HG03575 (cell line): Measurements from ENCODE around the gene BORCS6.

Experiments
- ATAC-seq: cut with Tn5 transposase; IDR thresholded peaks from one replicate; pipeline ENCODE4 v1.9.1; 2021; ENCODE audit not compliant: unreplicated experiment, insufficient number of reproducible peaks, low FRiP score; ENCODE audit errors: extremely low read depth

Gene BORCS6

DNA sequence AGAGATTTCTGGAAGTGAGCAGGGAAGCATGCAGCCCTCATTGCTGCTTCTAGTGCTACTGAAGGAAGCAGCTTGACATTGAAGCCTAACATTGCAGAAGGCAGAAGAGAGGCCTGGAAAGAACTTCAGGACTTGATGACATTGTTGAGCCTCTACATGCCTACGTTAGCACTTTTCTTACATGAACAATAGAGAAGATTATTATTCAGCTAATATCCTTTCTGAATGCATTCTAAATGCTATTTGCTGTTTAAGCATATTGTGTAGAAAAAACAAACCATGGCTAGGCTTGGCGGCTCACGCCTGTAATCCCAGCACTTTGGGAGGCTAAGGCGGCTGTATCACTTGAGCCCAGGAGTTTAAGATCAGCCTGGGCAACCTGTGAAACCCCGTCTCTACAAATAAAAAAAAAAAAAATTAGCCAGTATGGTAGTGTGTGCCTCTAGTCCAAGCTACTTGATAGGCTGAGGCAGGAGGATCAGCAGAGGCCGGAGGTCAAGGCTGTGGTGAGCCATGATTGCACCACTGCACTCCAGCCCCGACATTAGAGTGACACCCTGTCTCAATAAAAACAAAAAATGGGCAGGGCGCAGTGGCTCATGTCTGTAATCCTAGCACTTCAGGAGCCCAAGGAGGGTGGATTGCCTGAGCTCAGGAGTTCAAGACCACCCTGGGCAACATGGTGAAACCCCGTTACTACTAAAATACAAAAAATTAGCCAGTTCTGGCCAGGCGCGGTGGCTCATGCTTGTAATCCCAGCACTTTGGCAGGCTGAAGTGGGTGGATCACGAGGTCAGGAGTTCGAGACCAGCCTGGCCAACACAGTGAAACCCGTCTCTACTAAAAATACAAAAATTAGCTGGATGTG is 22.6 kb upstream of the BORCS6 start:
- no peak for ATAC-seq

GRCh38 chr17:8210761-8211458 is 20.9 kb upstream of the BORCS6 start:
- ATAC-seq, result no peak

GRCh38 chr17:8209907-8210760 is 20.2 kb upstream of the BORCS6 start, which contains the start of gene AURKB:
TSS of gene AURKB (minus strand) at chr17:8210575. CDS start at chr17:8210224, 351 bp downstream.
- no peak for ATAC-seq

DNA sequence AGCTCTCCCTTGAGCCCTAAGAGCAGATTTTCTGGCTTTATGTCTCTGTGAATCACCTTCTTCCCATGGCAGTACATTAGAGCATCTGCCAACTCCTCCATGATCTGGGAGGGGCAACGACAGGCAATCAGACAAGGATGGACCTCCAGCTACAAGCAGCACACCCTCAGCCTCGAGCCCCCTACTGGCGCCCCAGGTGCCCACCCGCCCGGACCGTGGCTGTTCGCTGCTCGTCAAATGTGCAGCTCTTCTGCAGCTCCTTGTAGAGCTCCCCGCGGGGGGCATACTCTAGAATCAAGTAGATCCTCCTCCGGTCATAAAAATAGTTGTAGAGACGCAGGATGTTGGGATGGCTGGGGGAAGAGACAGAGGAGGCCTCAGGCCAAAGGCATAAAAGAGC is 16.6 kb upstream of the BORCS6 start:
- no peak for ATAC-seq

- ATAC-seq, result no peak
Measured at GRCh38 chr17:8204761-8205555, 15.0 kb upstream of the BORCS6 start.

DNA sequence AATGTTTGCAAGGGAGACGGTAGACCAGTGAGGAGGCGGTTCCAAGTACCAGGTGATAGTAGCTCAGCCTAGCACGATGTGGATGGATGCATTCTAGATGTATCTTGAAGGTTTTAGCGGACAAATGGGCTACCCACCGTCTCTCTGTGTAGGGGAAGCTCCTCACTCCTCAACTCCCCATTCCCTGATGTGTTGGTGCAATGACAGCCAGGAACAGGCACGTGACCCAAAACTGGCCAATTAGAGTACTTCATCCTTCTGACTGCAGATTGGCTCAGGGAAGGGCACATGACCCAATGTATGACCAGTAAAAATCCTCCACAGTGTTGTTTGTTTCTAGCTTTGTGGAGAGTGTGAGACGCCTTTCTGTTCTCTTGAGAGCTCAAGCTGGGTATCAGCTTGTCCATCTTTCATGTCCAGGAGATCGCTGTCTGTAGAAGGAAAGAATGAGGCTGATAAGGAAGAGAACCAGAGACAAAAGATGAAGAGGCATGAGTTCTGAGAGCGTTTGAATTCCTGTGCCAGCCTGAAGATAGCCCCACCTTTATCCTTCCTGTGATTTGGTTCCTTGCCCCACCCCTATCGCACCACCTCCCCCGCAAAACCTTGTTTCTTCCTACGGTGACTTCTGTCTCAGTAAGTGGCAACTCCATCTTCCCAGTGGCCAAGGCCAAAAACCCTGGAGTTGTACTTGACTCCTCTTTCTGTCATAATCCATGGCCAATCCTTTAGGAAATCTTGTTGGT is 2.3 kb upstream of the BORCS6 start:
- ATAC-seq, result no peak

DNA sequence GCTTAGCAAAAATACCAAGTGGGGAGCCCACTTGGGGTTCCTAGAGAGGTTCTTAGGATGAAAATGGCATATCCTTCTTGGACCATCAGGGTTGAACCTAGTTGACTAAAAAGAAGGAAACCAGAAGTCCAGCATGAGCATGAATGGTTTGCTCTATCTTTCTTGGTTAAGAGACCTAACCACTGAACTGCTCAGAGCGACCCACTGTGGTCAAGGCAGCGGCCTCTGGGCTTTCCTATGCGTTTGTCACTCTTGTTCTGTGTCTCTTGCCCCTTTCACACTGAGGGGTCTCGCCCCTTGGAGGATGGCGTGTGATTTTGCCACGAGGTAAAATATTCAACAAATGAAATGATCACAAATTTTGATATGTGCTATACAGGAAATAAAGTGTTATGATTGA is 526 bp upstream of the BORCS6 start:
- no peak for ATAC-seq

GRCh38 chr17:8189041-8189710 is 804 bp downstream of the BORCS6 start:
- no peak for ATAC-seq

- no peak for ATAC-seq
Measured at GRCh38 chr17:8188263-8188839, 1.6 kb downstream of the BORCS6 start.

GRCh38 chr17:8187517-8188262 is 2.3 kb downstream of the BORCS6 start:
- ATAC-seq, result no peak

DNA sequence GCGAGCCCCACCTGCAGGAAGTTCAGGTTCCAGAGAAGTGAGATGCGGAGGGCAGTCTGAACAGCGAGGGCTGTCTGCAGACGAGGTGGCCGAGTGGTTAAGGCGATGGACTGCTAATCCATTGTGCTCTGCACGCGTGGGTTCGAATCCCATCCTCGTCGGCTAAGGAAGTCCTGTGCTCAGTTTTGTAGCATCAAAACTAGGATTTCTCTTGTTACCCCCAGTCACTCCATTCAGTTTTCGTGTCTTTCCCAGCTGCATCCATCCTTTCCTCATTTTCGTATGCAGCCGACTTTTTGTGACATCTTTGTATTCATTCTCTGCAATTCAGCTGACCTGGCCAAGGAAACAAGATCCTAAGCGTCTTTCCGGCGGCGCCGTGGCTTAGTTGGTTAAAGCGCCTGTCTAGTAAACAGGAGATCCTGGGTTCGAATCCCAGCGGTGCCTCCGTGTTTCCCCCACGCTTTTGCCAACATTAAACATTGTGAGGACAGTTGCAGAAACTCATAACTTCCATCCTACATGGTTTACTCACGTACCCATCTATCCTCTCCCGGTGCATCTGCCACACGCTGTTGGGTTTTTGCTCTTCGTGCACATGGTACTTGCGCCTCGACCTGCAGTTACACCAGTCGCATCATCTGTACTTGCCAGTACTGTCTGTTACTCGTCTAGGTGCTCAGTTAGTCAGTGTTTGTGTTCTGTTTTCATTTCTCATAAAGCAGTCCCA is 3.0 kb downstream of the BORCS6 start:
- ATAC-seq, result no peak

- no peak for ATAC-seq
Measured at GRCh38 chr17:8186446-8186786, 3.6 kb downstream of the BORCS6 start.

GRCh38 chr17:8185582-8186445 is 4.2 kb downstream of the BORCS6 start:
- no peak for ATAC-seq

- ATAC-seq, result no peak
Measured at GRCh38 chr17:8176998-8177731, 12.8 kb downstream of the BORCS6 start.
